GM10266 (cell line): ENCODE results near the gene HES6.

Experiments
- DNase-seq: peaks from one replicate; pipeline ENCODE4 v3.0.0; 2012; ENCODE audit errors: extremely low spot score
- CTCF ChIP-seq: IDR thresholded peaks from 2 replicates; pipeline ENCODE4 v1.5.1; 2012; ENCODE audit warnings: mild to moderate bottlenecking, low read depth; ENCODE audit not compliant: control insufficient read depth, insufficient read depth; ENCODE audit errors: missing control alignments

The HES6 gene

GRCh38 chr2:238224356-238225035 lies 15.3 kb downstream of the HES6 start:
- DNase-seq, result no peak
- TF ChIP-seq CTCF, result no peak

DNA sequence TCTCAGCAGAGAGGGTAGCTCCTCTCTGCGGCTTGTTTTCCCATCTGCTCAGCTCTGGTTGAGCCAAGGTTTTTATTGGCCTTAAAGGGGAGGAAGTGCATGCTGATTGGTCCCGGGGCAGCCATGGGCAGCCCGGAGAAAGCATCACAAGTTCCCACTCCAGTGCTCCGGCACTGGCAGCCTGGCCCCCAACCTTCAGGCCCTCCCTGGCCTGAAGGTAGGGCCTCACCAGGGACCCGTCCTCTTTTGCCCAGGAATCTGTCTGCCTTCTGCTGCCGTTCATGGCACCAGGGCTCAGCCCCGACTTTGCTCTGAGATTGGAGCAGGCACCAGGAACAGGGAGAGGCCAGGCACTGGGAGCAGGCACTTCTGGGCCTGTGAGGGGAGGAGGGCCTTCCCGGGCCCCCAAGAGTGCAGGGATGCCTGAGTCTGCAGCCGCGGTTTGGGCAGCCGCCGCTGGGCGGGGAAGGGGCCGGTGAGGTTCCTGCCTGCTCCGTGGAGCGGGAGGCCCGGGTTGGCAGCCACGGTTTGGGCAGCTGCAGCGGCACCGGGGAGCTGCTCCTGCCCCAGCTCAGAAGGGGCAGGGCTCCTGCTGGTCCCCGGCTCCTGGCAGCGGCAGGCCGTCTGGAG lies 18.8 kb downstream of the HES6 start:
- TF ChIP-seq CTCF, result no peak
- no peak for DNase-seq

- DNase-seq, result no peak
- no peak for TF ChIP-seq CTCF
Observed at GRCh38 chr2:238220274-238220891, 19.5 kb downstream of the HES6 start.

DNA sequence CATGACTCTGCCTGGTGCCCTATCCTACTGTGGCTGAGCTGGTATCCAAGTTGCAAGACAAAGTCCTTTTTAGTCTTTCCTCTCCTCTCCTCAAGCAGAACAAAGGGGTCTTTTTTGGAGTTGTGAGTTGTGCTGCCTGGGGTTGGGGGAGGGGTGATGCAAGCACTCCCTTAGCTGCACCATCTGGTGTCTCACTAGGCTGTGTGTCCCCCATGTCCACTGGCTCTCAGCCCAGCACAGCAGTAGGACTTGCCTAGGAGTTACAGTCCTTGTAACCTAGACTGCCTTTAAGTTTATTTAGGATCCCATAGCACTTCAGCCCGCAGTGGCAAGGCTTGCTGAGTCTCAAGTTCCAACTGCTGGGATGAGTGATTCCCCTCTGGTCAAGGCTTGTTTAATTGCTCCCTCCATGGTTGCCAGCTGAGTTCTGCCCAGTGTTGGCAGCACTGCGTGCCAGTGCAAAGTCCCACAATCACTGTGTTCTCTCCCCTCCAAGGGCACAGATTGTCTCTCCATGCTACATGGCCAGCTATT lies 23.1 kb downstream of the HES6 start:
- no peak for DNase-seq
- no peak for TF ChIP-seq CTCF

GRCh38 chr2:238207006-238207405 lies 32.8 kb downstream of the HES6 start:
- TF ChIP-seq CTCF, result no peak
- DNase-seq, result no peak

DNA sequence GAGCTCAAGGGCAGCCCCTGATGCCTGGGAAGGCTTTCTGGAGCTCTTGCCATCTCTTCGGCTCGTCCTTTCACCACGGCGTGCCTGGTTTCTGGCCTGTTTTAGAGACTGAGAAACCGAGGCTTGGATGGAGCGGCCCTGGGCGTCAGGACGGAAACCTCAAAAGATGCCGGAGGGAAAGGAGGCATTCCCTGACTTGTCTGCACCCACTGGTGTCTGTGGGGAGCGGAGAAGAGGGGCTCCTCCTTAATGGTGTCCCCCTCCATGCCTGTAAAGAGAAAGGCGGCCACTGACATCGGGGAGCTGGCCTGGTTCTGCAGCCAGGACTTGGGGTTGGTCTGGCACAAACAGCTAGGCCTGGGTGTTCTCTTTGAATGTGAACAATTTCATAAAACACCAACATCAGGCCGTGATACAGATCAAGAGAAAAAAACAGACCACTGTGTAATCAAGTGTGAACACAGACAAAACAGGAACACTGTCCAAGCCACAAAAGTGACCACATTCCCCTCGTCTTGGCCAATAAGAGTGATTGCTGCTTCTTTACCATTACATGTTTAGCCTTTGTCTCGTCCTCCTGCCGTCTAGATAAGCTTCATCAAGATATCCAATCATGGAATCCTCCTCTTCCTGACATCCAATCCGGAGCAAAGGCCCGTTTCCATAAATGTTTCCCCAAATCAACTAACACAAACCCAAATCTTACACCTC lies 35.7 kb downstream of the HES6 start:
- no peak for DNase-seq
- TF ChIP-seq CTCF, result no peak
